HEK293 (cell line): ENCODE results near the gene FAM180A.

Source experiments
- CTCF ChIA-PET: fragments of 350-600 bp; formaldehyde crosslinking; extraction: SDS; loops from one replicate; lab custom pipeline; 2021; ENCODE audit warnings: antibody characterized with exemption; lab: Yijun Ruan, JAX
- POLR2A ChIA-PET: fragments of 300-600 bp; formaldehyde crosslinking; extraction: SDS; loops from one replicate; lab custom pipeline; 2020; ENCODE audit warnings: antibody characterized with exemption, inconsistent platforms; lab: Yijun Ruan, JAX
- H3K27ac ChIP-seq: fragments of 200-500 bp; sonication (Bioruptor generic); 2 replicates; pipeline ENCODE4 v1.5.1; 2014; ENCODE audit warnings: low read depth, low read length, control low read depth, inconsistent platforms; ENCODE audit errors: extremely low read depth
- H3K36me3 ChIP-seq, 2 experiments: fragments of 200-500 bp in 1 of 2; sonication (Bioruptor generic) in 1 of 2; 1 replicate in 1 of 2; 2 replicates in 1 of 2; pipeline ENCODE4 v1.5.1; 2014 to 2017; ENCODE audit warnings: inconsistent platforms in 2 of 2, low read length in 2 of 2; ENCODE audit not compliant: control insufficient read depth in 2 of 2, insufficient read depth in 1 of 2
- H3K4me1 ChIP-seq: fragments of 200-500 bp; sonication (Bioruptor generic); 2 replicates; pipeline ENCODE4 v1.5.1; 2014; ENCODE audit warnings: mild to moderate bottlenecking, low read length, inconsistent platforms; ENCODE audit not compliant: control insufficient read depth, insufficient read depth
- H3K4me3 ChIP-seq: 2 replicates; pipeline ENCODE4 v1.5.1; 2011; ENCODE audit warnings: low read depth, mild to moderate bottlenecking, control low read depth, low read length, moderate library complexity
- H3K9me3 ChIP-seq: fragments of 200-500 bp; sonication (Bioruptor generic); 2 replicates; pipeline ENCODE4 v1.5.1; 2014; ENCODE audit warnings: low read depth, low read length, inconsistent platforms; ENCODE audit not compliant: control insufficient read depth, insufficient read depth
- KLF1 ChIP-seq: fragments of 450-650 bp; formaldehyde crosslinking; IDR thresholded peaks from 2 replicates; pipeline ENCODE4 v1.5.1; 2016; ENCODE audit warnings: missing biosample characterization, missing genetic modification characterization
- KLF7 ChIP-seq: fragments of 450-650 bp; formaldehyde crosslinking; IDR thresholded peaks from 2 replicates; pipeline ENCODE4 v1.5.1; 2016; ENCODE audit warnings: missing biosample characterization, missing genetic modification characterization, borderline replicate concordance
- PRDM10 ChIP-seq: fragments of 450-650 bp; formaldehyde crosslinking; IDR thresholded peaks from 2 replicates; pipeline ENCODE4 v1.5.1; 2016; ENCODE audit warnings: missing biosample characterization, missing genetic modification characterization
- SCRT2 ChIP-seq: fragments of 450-650 bp; formaldehyde crosslinking; IDR thresholded peaks from 2 replicates; pipeline ENCODE4 v1.5.1; 2016; ENCODE audit warnings: missing biosample characterization, missing genetic modification characterization
- ZIC2 ChIP-seq: fragments of 450-650 bp; formaldehyde crosslinking; IDR thresholded peaks from 2 replicates; pipeline ENCODE4 v1.5.1; 2016; ENCODE audit warnings: missing biosample characterization, missing genetic modification characterization
- ZNF155 ChIP-seq: fragments of 450-650 bp; formaldehyde crosslinking; IDR thresholded peaks from 2 replicates; pipeline ENCODE4 v1.5.1; 2016; ENCODE audit warnings: missing biosample characterization, missing genetic modification characterization
- ZNF16 ChIP-seq: fragments of 450-650 bp; formaldehyde crosslinking; IDR thresholded peaks from 2 replicates; pipeline ENCODE4 v1.5.1; 2016; ENCODE audit warnings: low read depth, missing biosample characterization, missing genetic modification characterization
- ZNF202 ChIP-seq: fragments of 450-650 bp; formaldehyde crosslinking; IDR thresholded peaks from 2 replicates; pipeline ENCODE4 v1.5.1; 2016; ENCODE audit warnings: missing biosample characterization, missing genetic modification characterization, borderline replicate concordance
- ZNF223 ChIP-seq: fragments of 450-650 bp; formaldehyde crosslinking; IDR thresholded peaks from 2 replicates; pipeline ENCODE4 v1.5.1; 2016; ENCODE audit warnings: missing biosample characterization, missing genetic modification characterization
- ZNF24 ChIP-seq: fragments of 450-650 bp; formaldehyde crosslinking; IDR thresholded peaks from 2 replicates; pipeline ENCODE4 v1.5.1; 2016; ENCODE audit warnings: missing biosample characterization, missing genetic modification characterization
- ZNF248 ChIP-seq: fragments of 450-650 bp; formaldehyde crosslinking; IDR thresholded peaks from 2 replicates; pipeline ENCODE4 v1.5.1; 2017; ENCODE audit warnings: missing biosample characterization, missing genetic modification characterization
- ZNF302 ChIP-seq: fragments of 450-650 bp; formaldehyde crosslinking; IDR thresholded peaks from 2 replicates; pipeline ENCODE4 v1.5.1; 2016; ENCODE audit warnings: missing biosample characterization, missing genetic modification characterization, low read depth
- ZNF335 ChIP-seq: fragments of 450-650 bp; formaldehyde crosslinking; conservative IDR thresholded peaks from 2 replicates; pipeline ENCODE4 v1.5.1; 2016; ENCODE audit warnings: missing biosample characterization, missing genetic modification characterization
- ZNF423 ChIP-seq: fragments of 450-650 bp; formaldehyde crosslinking; IDR thresholded peaks from 2 replicates; pipeline ENCODE4 v1.5.1; 2016; ENCODE audit warnings: missing biosample characterization, missing genetic modification characterization
- ZNF473 ChIP-seq: fragments of 450-650 bp; formaldehyde crosslinking; IDR thresholded peaks from 2 replicates; pipeline ENCODE4 v1.5.1; 2017; ENCODE audit warnings: missing biosample characterization, missing genetic modification characterization
- ZNF488 ChIP-seq: fragments of 450-650 bp; formaldehyde crosslinking; IDR thresholded peaks from 2 replicates; pipeline ENCODE4 v1.5.1; 2016; ENCODE audit warnings: missing biosample characterization, missing genetic modification characterization
- ZNF747 ChIP-seq: fragments of 450-650 bp; formaldehyde crosslinking; IDR thresholded peaks from 2 replicates; pipeline ENCODE4 v1.5.1; 2016; ENCODE audit warnings: missing biosample characterization, missing genetic modification characterization
- ZNF776 ChIP-seq: fragments of 450-650 bp; formaldehyde crosslinking; IDR thresholded peaks from 2 replicates; pipeline ENCODE4 v1.5.0; 2017; ENCODE audit warnings: missing biosample characterization, missing genetic modification characterization, borderline replicate concordance
- ZSCAN4 ChIP-seq: fragments of 450-650 bp; formaldehyde crosslinking; IDR thresholded peaks from 2 replicates; pipeline ENCODE4 v1.5.1; 2017; ENCODE audit warnings: missing biosample characterization, missing genetic modification characterization
- ZSCAN5A ChIP-seq: fragments of 450-650 bp; formaldehyde crosslinking; IDR thresholded peaks from 2 replicates; pipeline ENCODE4 v1.5.1; 2016; ENCODE audit warnings: missing biosample characterization, missing genetic modification characterization

The FAM180A gene

GRCh38 chr7:135775230-135775629 is 26.6 kb upstream of the FAM180A start:
- Histone ChIP-seq H3K27ac (no peak overlapping the region), H3K4me3 (no peak overlapping the region), H3K36me3 (no peaks in the 10 kb centered on the region), H3K9me3 (no peaks in the 10 kb centered on the region), H3K4me1 (no peaks in the 10 kb centered on the region; the same call in 1 of the 2 replicates)
- POLR2A ChIA-PET: no interaction called here
- CTCF ChIA-PET: interaction anchor here (1.0 kb wide), 1 partner anchor 1343 kb away, joined by 3 read pairs; no protein-coding TSS in a partner anchor
- TF ChIP-seq KLF1 (tag by site-specific recombination) (no peak), ZNF747 (tag by site-specific recombination) (no peak), ZNF16 (tag by site-specific recombination) (no peak), ZNF302 (tag by site-specific recombination) (no peak), ZNF202 (no peak), ZSCAN5A (no peak), ZNF423 (tag by site-specific recombination) (no peak), ZNF776 (tag by site-specific recombination) (no peak), ZSCAN4 (tag by site-specific recombination) (no peak), ZNF223 (no peak), KLF7 (tag by site-specific recombination) (no peak), ZIC2 (tag by site-specific recombination) (no peak), ZNF488 (tag by site-specific recombination) (no peak), ZNF248 (tag by site-specific recombination) (no peak), ZNF473 (tag by site-specific recombination) (no peak), ZNF335 (no peak)

GRCh38 chr7:135774284-135774683 is 25.7 kb upstream of the FAM180A start:
- CTCF ChIA-PET: interaction anchor here (0.7 to 1.0 kb wide), 2 partner anchors 67 to 1342 kb away, joined by 3 read pairs; no protein-coding TSS in a partner anchor
- TF ChIP-seq ZNF155 (tag by site-specific recombination) (no peak), ZNF24 (tag by site-specific recombination) (no peak), PRDM10 (tag by site-specific recombination) (0 out of 2 replicates have a peak, but pooled peaks have one; percentile 16), SCRT2 (tag by site-specific recombination) (peak; percentile 26; the same call in 1 of the 2 replicates)
- POLR2A ChIA-PET: interaction anchor here (0.6 kb wide), 1 partner anchor 957 kb away, joined by 4 read pairs; no protein-coding TSS in a partner anchor
- Histone ChIP-seq H3K4me1 (no peaks in the 10 kb centered on the region; the same call in 1 of the 2 replicates), H3K27ac (no peak overlapping the region), H3K9me3 (no peaks in the 10 kb centered on the region), H3K4me3 (no peak overlapping the region), H3K36me3 (no peaks in the 10 kb centered on the region)
